HepG2 (cell line): ENCODE results near the gene VPS11. TPM values are rescaled to one million over a fixed set of nuclear protein-coding genes. Genes with fewer than 3 reads are reported as not detected.

Experiments used
- BRCA1 ChIP-seq: sonication (generic); formaldehyde crosslinking; IDR thresholded peaks from 2 replicates; pipeline ENCODE4 v1.4.0; 2020; ENCODE audit warnings: missing genetic modification reagents
- CAMTA2 ChIP-seq: sonication (generic); formaldehyde crosslinking; IDR thresholded peaks from 2 replicates; pipeline ENCODE4 v1.4.0; 2020; ENCODE audit warnings: mild to moderate bottlenecking, missing genetic modification reagents, borderline replicate concordance
- CREB1 ChIP-seq, 2 experiments: fragments of 450-650 bp in 1 of 2; IDR thresholded peaks; 2 replicates each; pipeline ENCODE4 v1.6.1; 2016 to 2017; ENCODE audit warnings: control low read depth in 1 of 2, mild to moderate bottlenecking in 1 of 2, missing compliant biosample characterization in 1 of 2, missing genetic modification characterization in 1 of 2
- EHMT2 ChIP-seq: fragments of 200-600 bp; sonication (generic); IDR thresholded peaks from 2 replicates; pipeline ENCODE4 v1.7.0; 2017; ENCODE audit warnings: antibody characterized with exemption, low read depth, low read length, borderline replicate concordance
- ETV5 ChIP-seq: IDR thresholded peaks from 2 replicates; pipeline ENCODE4 v1.6.1; 2018; ENCODE audit warnings: missing biosample characterization, missing genetic modification reagents, inconsistent platforms, borderline replicate concordance
- GABPB1 ChIP-seq: IDR thresholded peaks from 2 replicates; pipeline ENCODE4 v1.6.1; 2016; ENCODE audit warnings: mild to moderate bottlenecking, missing genetic modification reagents, moderate library complexity, missing compliant biosample characterization
- HDAC1 ChIP-seq: sonication (generic); formaldehyde crosslinking; IDR thresholded peaks from 2 replicates; pipeline ENCODE4 v1.5.1; 2020; ENCODE audit warnings: mild to moderate bottlenecking, missing genetic modification reagents
- HNF4A ChIP-seq: sonication (generic); formaldehyde crosslinking; IDR thresholded peaks from 2 replicates; pipeline ENCODE4 v1.4.0; 2020; ENCODE audit warnings: missing genetic modification reagents
- IRF1 ChIP-seq: sonication (generic); formaldehyde crosslinking; IDR thresholded peaks from 2 replicates; pipeline ENCODE4 v1.4.0; 2020; ENCODE audit warnings: low read depth, mild to moderate bottlenecking, missing genetic modification reagents
- KAT8 ChIP-seq: IDR thresholded peaks from 2 replicates; pipeline ENCODE4 v1.6.1; 2016; ENCODE audit warnings: missing genetic modification reagents, missing compliant biosample characterization
- KMT2B ChIP-seq: IDR thresholded peaks from 2 replicates; pipeline ENCODE4 v1.6.1; 2016; ENCODE audit warnings: missing genetic modification reagents, missing compliant biosample characterization
- PHB2 ChIP-seq: fragments of 450-650 bp; IDR thresholded peaks from 2 replicates; pipeline ENCODE4 v1.6.1; 2018; ENCODE audit not compliant: partially characterized antibody
- POLR2G ChIP-seq: fragments of 200-400 bp; formaldehyde crosslinking; IDR thresholded peaks from 2 replicates; pipeline ENCODE4 v1.6.1; 2018; ENCODE audit warnings: mild to moderate bottlenecking, low read depth, low read length, moderate library complexity
- PPARG ChIP-seq: conservative IDR thresholded peaks from 2 replicates; pipeline ENCODE4 v1.6.1; 2016; ENCODE audit warnings: missing biosample characterization, missing genetic modification reagents
- RNF219 ChIP-seq: sonication (generic); formaldehyde crosslinking; IDR thresholded peaks from 2 replicates; pipeline ENCODE4 v1.5.0; 2020; ENCODE audit warnings: mild to moderate bottlenecking, missing genetic modification reagents
- SAFB2 ChIP-seq: sonication (generic); formaldehyde crosslinking; IDR thresholded peaks from 2 replicates; pipeline ENCODE4 v1.5.1; 2020; ENCODE audit warnings: missing genetic modification reagents, low read depth, mild to moderate bottlenecking, borderline replicate concordance
- SIN3B ChIP-seq: fragments of 150-350 bp; IDR thresholded peaks from 2 replicates; pipeline ENCODE4 v1.6.1; 2014; ENCODE audit warnings: low read length
- TFE3 ChIP-seq: IDR thresholded peaks from 2 replicates; pipeline ENCODE4 v1.6.1; 2016
- TIGD3 ChIP-seq: sonication (generic); formaldehyde crosslinking; IDR thresholded peaks from 2 replicates; pipeline ENCODE4 v1.5.1; 2020; ENCODE audit warnings: mild to moderate bottlenecking, missing genetic modification reagents, borderline replicate concordance
- YEATS2 ChIP-seq: sonication (generic); formaldehyde crosslinking; IDR thresholded peaks from 2 replicates; pipeline ENCODE4 v1.4.0; 2020; ENCODE audit warnings: missing genetic modification reagents, borderline replicate concordance
- ZBTB25 ChIP-seq: IDR thresholded peaks from 2 replicates; pipeline ENCODE4 v1.6.1; 2018; ENCODE audit warnings: missing genetic modification reagents
- ZBTB38 ChIP-seq: sonication (generic); formaldehyde crosslinking; IDR thresholded peaks from 2 replicates; pipeline ENCODE4 v1.5.1; 2020; ENCODE audit warnings: mild to moderate bottlenecking, missing genetic modification reagents
- ZNF160 ChIP-seq: sonication (generic); formaldehyde crosslinking; IDR thresholded peaks from 2 replicates; pipeline ENCODE4 v1.8.0; 2022; ENCODE audit warnings: mild to moderate bottlenecking, inconsistent platforms, missing genetic modification reagents
- polyA plus RNA-seq, 8 experiments: library from polyadenylated mRNA; depleted of rRNA in 3 of 8; stranded (reverse) in 7 of 8; unstranded in 1 of 8; fragments of >200 nt; fragmentation: Illumina TruSeq in 4 of 8; extraction: Trizol in 4 of 8; gene quantifications; 2 replicates each; pipeline versions ENCODE4 v1.2.1 to v1.2.3, GENCODE V29; 2011 to 2016; ENCODE audit warnings: low read depth in 4 of 8, missing spikeins in 1 of 8, mixed read lengths in 1 of 8; ENCODE audit not compliant: insufficient read depth in 1 of 8
- total RNA-seq, 5 experiments: library from RNA; depleted of rRNA; stranded (reverse); fragments of >200 nt; fragmentation: Illumina TruSeq; extraction: Trizol; gene quantifications; 2 replicates each; pipeline ENCODE4 v1.2.3, GENCODE V29; 2016; ENCODE audit warnings: low read depth in 1 of 5

Gene VPS11
- total and polyA plus RNA-seq, 2 of the 13 experiments (the other 11 are each of a cell fraction or from before 2014, with no cell fraction given) = 13.7 to 21.6 TPM

GRCh38 chr11:119108146-119108856 lies 40.7 kb downstream of the VPS11 start (continued):
- TF ChIP-seq TIGD3 (CRISPR knock-in tag) (0 out of 2 replicates have a peak, but pooled peaks have one; percentile 56), CAMTA2 (CRISPR knock-in tag) (no peak), BRCA1 (CRISPR knock-in tag) (no peak), EHMT2 (no peak), GABPB1 (CRISPR knock-in tag) (peak; percentile 48; the same call in 1 of the 2 replicates), SAFB2 (CRISPR knock-in tag) (no peak), PPARG (no peak), IRF1 (CRISPR knock-in tag) (no peak), YEATS2 (CRISPR knock-in tag) (no peak), PHB2 (no peak), POLR2G (no peak; the same call in 1 of the 2 replicates), KMT2B (peak; percentile 9; the same call in 1 of the 2 replicates), SIN3B (no peak), ETV5 (CRISPR knock-in tag) (0 out of 2 replicates have a peak, but pooled peaks have one; percentile 40), CREB1 (IDR thresholded peaks at IDR 0.05) (no peak), CREB1 (CRISPR knock-in tag; IDR thresholded peaks at IDR 0.05) (0 out of 2 replicates have a peak, but pooled peaks have one; percentile 8), ZBTB38 (CRISPR knock-in tag) (no peak), TFE3 (CRISPR knock-in tag) (0 out of 2 replicates have a peak, but pooled peaks have one; percentile 37), RNF219 (CRISPR knock-in tag) (no peak), HDAC1 (CRISPR knock-in tag) (peak; percentile 0; the same call in 1 of the 2 replicates), HNF4A (CRISPR knock-in tag) (no peak), ZNF160 (CRISPR knock-in tag) (no peak), ZBTB25 (peak; percentile 54), KAT8 (peak; percentile 74)
